ENCODE results near the gene NELL1. TPM values are rescaled to one million over a fixed set of nuclear protein-coding genes. Genes with fewer than 3 reads are reported as not detected.

NELL1 gene
- total RNA-seq, 1 donor from 2014 or later, result 0.45 TPM

- Mint-ChIP-seq H3K9me3 (ENCODE audit: unreplicated experiment) (no peaks in the 10 kb centered on the region), H3K27ac (ENCODE audit: unreplicated experiment) (no peak overlapping the region), H3K4me3 (ENCODE audit: unreplicated experiment) (no peak overlapping the region), H3K36me3 (ENCODE audit: low read depth, unreplicated experiment) (no peaks in the 10 kb centered on the region), H3K4me1 (ENCODE audit: low read depth, unreplicated experiment) (no peaks in the 10 kb centered on the region), H3K27me3 (ENCODE audit: low read depth, unreplicated experiment) (no peaks in the 10 kb centered on the region)
- no peaks in the 10 kb centered on the region for H3K4me1 ChIP-seq (ENCODE audit: insufficient read depth, low read length)
- H3K36me3 ChIP-seq (ENCODE audit: insufficient read depth, low read length), result no peaks in the 10 kb centered on the region
- TF ChIP-seq CTCF (IDR thresholded peaks at IDR 0.05; ENCODE audit: insufficient read depth, low read depth, low read length) (no peak), EZH2 (IDR thresholded peaks at IDR 0.05; ENCODE audit: insufficient read depth, low read length) (no peak)
- DNase-seq (ENCODE audit: low read depth) (no peak), FAIRE-seq (no peak)
- H3K27ac ChIP-seq (ENCODE audit: low read depth, low read length), result no peak overlapping the region
- no peak overlapping the region for H3K9ac ChIP-seq (ENCODE audit: low read length)
- H3K27me3 ChIP-seq (ENCODE audit: insufficient read depth, low read length), result no peaks in the 10 kb centered on the region
- no peaks in the 10 kb centered on the region for H3K79me2 ChIP-seq (ENCODE audit: insufficient read depth, low read length)
- no peak overlapping the region for H3K4me2 ChIP-seq (ENCODE audit: low read length)
- no peak overlapping the region for H3K4me3 ChIP-seq (ENCODE audit: insufficient read depth, low read depth, low read length)
- H2AFZ ChIP-seq (ENCODE audit: low read depth, low read length), result no peak overlapping the region
- H3K9me3 ChIP-seq (ENCODE audit: insufficient read depth, low read depth, low read length), result no peaks in the 10 kb centered on the region
- H4K20me1 ChIP-seq (ENCODE audit: insufficient read depth, low read length), result no peaks in the 10 kb centered on the region
Measured at GRCh38 chr11:21456186-21456585, 786.8 kb downstream of the NELL1 start.

- no peak overlapping the region for H3K27ac Mint-ChIP-seq (ENCODE audit: unreplicated experiment)
- no peaks in the 10 kb centered on the region for H3K4me1 Mint-ChIP-seq (ENCODE audit: low read depth, unreplicated experiment)
Measured at GRCh38 chr11:21460082-21460481, 790.7 kb downstream of the NELL1 start.

More at GRCh38 chr11:21460082-21460481, 790.7 kb downstream of the NELL1 start:
- H3K4me1 ChIP-seq (ENCODE audit: insufficient read depth, low read length), result no peaks in the 10 kb centered on the region
- no peak overlapping the region for H3K4me2 ChIP-seq (ENCODE audit: low read length)
- DNase-seq (ENCODE audit: low read depth) (no peak), FAIRE-seq (no peak)
- Mint-ChIP-seq H3K36me3 (ENCODE audit: low read depth, unreplicated experiment) (no peaks in the 10 kb centered on the region), H3K9me3 (ENCODE audit: unreplicated experiment) (no peaks in the 10 kb centered on the region), H3K4me3 (ENCODE audit: unreplicated experiment) (no peak overlapping the region), H3K27me3 (ENCODE audit: low read depth, unreplicated experiment) (no peaks in the 10 kb centered on the region)
- no peaks in the 10 kb centered on the region for H3K27me3 ChIP-seq (ENCODE audit: insufficient read depth, low read length)
- no peaks in the 10 kb centered on the region for H3K36me3 ChIP-seq (ENCODE audit: insufficient read depth, low read length)
- H3K4me3 ChIP-seq (ENCODE audit: insufficient read depth, low read depth, low read length), result no peak overlapping the region
- no peak overlapping the region for H3K27ac ChIP-seq (ENCODE audit: low read depth, low read length)
- H4K20me1 ChIP-seq (ENCODE audit: insufficient read depth, low read length), result no peaks in the 10 kb centered on the region
- no peak overlapping the region for H3K9ac ChIP-seq (ENCODE audit: low read length)
- no peaks in the 10 kb centered on the region for H3K79me2 ChIP-seq (ENCODE audit: insufficient read depth, low read length)
- TF ChIP-seq EZH2 (IDR thresholded peaks at IDR 0.05; ENCODE audit: insufficient read depth, low read length) (no peak), CTCF (IDR thresholded peaks at IDR 0.05; ENCODE audit: insufficient read depth, low read depth, low read length) (no peak)
- H3K9me3 ChIP-seq (ENCODE audit: insufficient read depth, low read depth, low read length), result no peaks in the 10 kb centered on the region
- H2AFZ ChIP-seq (ENCODE audit: low read depth, low read length), result no peak overlapping the region

All from astrocyte (in vitro differentiated cells and primary cell).